ENCODE measurements around the gene HSD3B7. TPM values are rescaled to one million over a fixed set of nuclear protein-coding genes. Genes with fewer than 3 reads are reported as not detected.

HSD3B7 gene
- polyA plus RNA-seq, 2 donors, result 6.6 to 12.1 TPM

DNA sequence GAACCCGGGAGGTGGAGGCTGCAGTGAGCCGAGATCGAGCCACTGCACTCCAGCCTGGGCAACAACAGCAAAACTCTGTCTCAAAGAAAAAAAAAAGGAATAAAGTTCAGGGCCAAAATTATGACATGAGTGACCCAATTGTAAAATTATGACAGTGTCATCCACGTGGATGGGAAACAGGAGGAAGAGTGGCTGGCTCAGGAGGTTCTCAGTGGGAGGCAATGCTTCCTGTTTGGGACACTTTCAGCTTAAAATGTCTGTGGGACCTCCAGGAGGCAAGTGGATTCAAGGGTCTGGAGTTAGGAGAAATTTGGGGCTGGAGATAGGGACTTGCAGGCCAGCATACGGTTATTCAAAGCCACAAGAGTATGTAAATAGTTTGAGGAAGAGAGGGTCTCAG lies 40.3 kb downstream of the HSD3B7 start:
- no peaks in the 10 kb centered on the region for H3K36me3 ChIP-seq (ENCODE audit: control insufficient read depth in 2 of 2, insufficient read depth in 2 of 2, low read length in 1 of 2)
- no peaks in the 10 kb centered on the region for H3K9me3 ChIP-seq (ENCODE audit: control insufficient read depth in 2 of 2, insufficient read depth in 1 of 2, low read depth in 1 of 2, low read length in 1 of 2)
- no peak overlapping the region for H3K27ac ChIP-seq (ENCODE audit: low read depth in 2 of 2, low read length in 1 of 2)
- WGBS, 2 donors, result 84 to 85% methylated on average over 5 of the region's 5 CpGs
- H3K4me1 ChIP-seq (ENCODE audit: control insufficient read depth in 2 of 2, insufficient read depth in 2 of 2, low read length in 1 of 2), result no peaks in the 10 kb centered on the region
- no peak overlapping the region for H3K4me3 ChIP-seq (ENCODE audit: low read depth in 1 of 2, low read length in 2 of 2)
- H3K27me3 ChIP-seq (ENCODE audit: control insufficient read depth in 1 of 2, insufficient read depth in 2 of 2, low read length in 2 of 2), result no peaks in the 10 kb centered on the region

DNA sequence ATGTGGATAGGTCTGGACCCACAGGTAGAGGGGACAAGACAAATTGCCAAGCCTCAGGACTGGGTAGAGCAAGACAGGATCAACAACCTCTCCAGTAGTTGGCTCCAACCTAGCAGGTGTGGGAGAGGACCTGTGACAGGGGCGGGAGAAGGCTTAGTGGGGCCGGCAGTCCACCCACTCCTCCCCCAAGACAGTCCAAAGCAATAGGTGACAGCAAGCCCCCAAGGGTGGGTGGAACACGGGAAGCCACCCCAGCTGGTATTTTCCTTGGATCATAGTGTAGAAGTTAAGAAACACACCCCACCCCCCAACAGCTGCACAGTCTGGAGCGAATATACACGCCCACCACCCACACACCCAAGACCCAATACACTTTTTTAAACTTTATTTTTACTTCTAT lies 44.3 kb downstream of the HSD3B7 start:
- 72 to 82% methylated on average over 5 of the region's 5 CpGs for WGBS, 2 donors

DNA sequence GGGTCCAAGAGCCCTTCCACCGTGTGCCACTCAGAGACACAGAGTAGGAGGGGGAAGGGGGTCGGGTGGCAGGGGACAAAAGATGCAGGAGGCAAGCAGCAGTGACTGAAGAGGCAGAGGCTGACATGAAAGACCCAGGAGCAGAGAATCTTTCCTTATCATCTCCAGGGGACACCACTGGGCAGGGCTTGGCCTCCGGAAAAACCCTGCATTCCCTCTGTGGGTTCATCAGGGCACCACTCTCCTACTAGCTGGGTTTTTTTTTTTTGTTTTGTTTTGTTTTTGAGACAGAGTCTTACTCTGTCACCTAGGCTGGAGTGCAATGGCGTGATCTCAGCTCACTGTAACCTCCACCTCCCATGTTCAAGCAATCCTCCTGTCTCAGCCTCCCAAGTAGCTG lies 46.3 kb downstream of the HSD3B7 start:
- no peaks in the 10 kb centered on the region for H3K36me3 ChIP-seq (ENCODE audit: control insufficient read depth in 2 of 2, insufficient read depth in 2 of 2, low read length in 1 of 2)
- WGBS, 2 donors, result 84% methylated on average over 4 of the region's 4 CpGs
- peaks cover 3 to 5% of the 10 kb centered on the region in 2 donors for H3K4me1 ChIP-seq (ENCODE audit: control insufficient read depth in 2 of 2, insufficient read depth in 2 of 2, low read length in 1 of 2)
- H3K4me3 ChIP-seq (ENCODE audit: low read depth in 1 of 2, low read length in 2 of 2), result no peak overlapping the region
- H3K27me3 ChIP-seq (ENCODE audit: control insufficient read depth in 1 of 2, insufficient read depth in 2 of 2, low read length in 2 of 2), result no peaks in the 10 kb centered on the region
- no peak overlapping the region for H3K27ac ChIP-seq (ENCODE audit: low read depth in 2 of 2, low read length in 1 of 2)
- H3K9me3 ChIP-seq (ENCODE audit: control insufficient read depth in 2 of 2, insufficient read depth in 1 of 2, low read depth in 1 of 2, low read length in 1 of 2), result no peaks in the 10 kb centered on the region

More for the DNA sequence above, 44.3 kb downstream of the HSD3B7 start:
- Histone ChIP-seq H3K36me3 (ENCODE audit: control insufficient read depth in 2 of 2, insufficient read depth in 2 of 2, low read length in 1 of 2) (no peaks in the 10 kb centered on the region), H3K27ac (ENCODE audit: low read depth in 2 of 2, low read length in 1 of 2) (no peak overlapping the region), H3K9me3 (ENCODE audit: control insufficient read depth in 2 of 2, insufficient read depth in 1 of 2, low read depth in 1 of 2, low read length in 1 of 2) (no peaks in the 10 kb centered on the region), H3K4me3 (ENCODE audit: low read depth in 1 of 2, low read length in 2 of 2) (no peak overlapping the region), H3K4me1 (ENCODE audit: control insufficient read depth in 2 of 2, insufficient read depth in 2 of 2, low read length in 1 of 2) (peaks cover 0 to 3% of the 10 kb centered on the region in 2 donors), H3K27me3 (ENCODE audit: control insufficient read depth in 1 of 2, insufficient read depth in 2 of 2, low read length in 2 of 2) (no peaks in the 10 kb centered on the region)

DNA sequence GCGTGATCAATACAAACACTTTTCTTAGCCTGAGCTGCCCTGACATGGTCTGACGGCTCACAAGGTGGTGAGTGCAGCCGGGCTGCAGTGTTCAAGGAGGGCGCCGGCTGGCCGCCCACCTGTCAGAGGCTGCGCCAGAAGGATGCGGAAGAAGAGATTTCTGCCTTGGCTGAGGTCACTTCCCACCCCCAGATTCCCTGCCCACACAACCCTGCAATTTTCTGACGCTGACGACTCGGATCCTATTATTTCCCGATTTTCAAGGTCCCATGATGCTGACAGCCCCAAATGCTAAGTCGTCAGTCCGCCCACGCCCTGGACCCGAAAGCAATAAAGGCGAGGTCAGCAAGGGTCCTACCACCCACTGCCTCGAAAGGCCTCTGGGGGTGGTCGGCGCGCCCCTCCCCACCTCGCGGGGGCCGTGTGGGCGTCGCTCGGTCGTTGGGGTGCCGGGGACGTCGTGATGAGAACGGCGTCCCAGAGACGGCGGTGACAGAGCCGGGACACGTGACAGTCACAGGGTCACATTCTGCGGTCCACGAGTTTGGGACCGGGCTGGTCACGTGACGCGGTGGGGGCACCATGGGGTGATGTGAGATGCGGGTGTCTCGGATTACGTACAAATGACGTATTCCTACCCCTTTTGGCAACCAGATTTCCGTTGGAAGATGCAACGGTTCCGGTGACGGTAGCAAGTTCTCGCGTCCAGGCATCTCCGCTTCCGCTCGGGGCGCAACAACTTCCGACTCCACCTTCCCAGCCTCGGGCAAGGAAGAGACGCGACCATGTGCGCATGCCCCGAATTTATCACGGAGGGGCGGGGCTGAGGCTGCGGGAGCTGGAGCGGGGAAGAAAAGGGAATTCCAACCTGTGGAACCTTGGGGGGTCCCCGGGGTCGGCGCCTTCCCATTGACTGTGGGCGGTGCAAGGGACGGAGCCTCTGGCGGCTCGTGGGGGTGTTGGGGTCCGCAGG lies 48.0 kb downstream of the HSD3B7 start, which contains the start of gene STX4:
TSS of gene STX4 (plus strand) at position 823 of the 973 bp plus-strand sequence. CDS start 248 bp downstream, outside the sequence.
- Histone ChIP-seq H3K4me3 (ENCODE audit: low read depth in 1 of 2, low read length in 2 of 2) (peak within 1 kb of the TSS; percentile 92 to 97), H3K9me3 (ENCODE audit: control insufficient read depth in 2 of 2, insufficient read depth in 1 of 2, low read depth in 1 of 2, low read length in 1 of 2) (no peaks in the 10 kb centered on the region), H3K27ac (ENCODE audit: low read depth in 2 of 2, low read length in 1 of 2) (peak within 1 kb of the TSS; percentile 87 to 89), H3K36me3 (ENCODE audit: control insufficient read depth in 2 of 2, insufficient read depth in 2 of 2, low read length in 1 of 2) (peaks cover 4% of the 10 kb centered on the region in 2 donors), H3K27me3 (ENCODE audit: control insufficient read depth in 1 of 2, insufficient read depth in 2 of 2, low read length in 2 of 2) (no peaks in the 10 kb centered on the region), H3K4me1 (ENCODE audit: control insufficient read depth in 2 of 2, insufficient read depth in 2 of 2, low read length in 1 of 2) (peaks cover 3 to 5% of the 10 kb centered on the region in 2 donors)
- 0 to 1% methylated on average over 75 of the region's 75 CpGs for WGBS, 2 donors

DNA sequence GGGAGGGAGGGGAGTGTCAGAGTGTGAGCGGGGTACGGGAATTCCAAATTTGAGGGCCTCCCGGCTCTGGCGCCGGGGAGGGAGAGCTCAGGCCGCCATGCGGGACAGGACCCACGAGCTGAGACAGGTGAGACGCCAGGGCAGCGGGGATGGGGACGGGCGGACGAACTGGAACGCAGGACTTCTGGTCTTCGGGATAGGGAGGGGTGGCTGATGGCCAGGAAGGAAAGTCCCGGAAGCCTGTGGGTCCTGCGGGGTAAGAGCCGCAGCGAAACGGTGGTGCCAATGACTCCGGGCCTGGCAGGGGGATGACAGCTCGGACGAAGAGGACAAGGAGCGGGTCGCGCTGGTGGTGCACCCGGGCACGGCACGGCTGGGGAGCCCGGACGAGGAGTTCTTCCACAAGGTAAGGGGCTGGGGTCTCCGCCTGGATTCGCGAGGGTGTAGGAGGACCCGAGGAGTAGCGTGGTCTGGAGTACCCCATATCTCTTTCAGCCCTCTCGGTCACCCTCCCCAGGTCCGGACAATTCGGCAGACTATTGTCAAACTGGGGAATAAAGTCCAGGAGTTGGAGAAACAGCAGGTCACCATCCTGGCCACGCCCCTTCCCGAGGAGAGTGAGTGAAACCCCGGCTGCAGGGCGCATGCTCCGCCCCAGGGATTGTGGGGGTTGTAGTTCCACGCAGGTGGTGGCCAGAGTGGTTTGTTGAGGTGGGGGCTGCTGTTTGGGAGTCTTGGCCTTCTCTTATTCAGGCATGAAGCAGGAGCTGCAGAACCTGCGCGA lies 48.9 kb downstream of the HSD3B7 start:
- 0 to 1% methylated on average over 47 of the region's 47 CpGs for WGBS, 2 donors
- peak overlapping the region; percentile 87 to 89 for H3K27ac ChIP-seq (ENCODE audit: low read depth in 2 of 2, low read length in 1 of 2)
- peaks cover 3 to 5% of the 10 kb centered on the region in 2 donors for H3K4me1 ChIP-seq (ENCODE audit: control insufficient read depth in 2 of 2, insufficient read depth in 2 of 2, low read length in 1 of 2)
- H3K36me3 ChIP-seq (ENCODE audit: control insufficient read depth in 2 of 2, insufficient read depth in 2 of 2, low read length in 1 of 2), result peaks cover 5 to 13% of the 10 kb centered on the region in 2 donors
- no peaks in the 10 kb centered on the region for H3K27me3 ChIP-seq (ENCODE audit: control insufficient read depth in 1 of 2, insufficient read depth in 2 of 2, low read length in 2 of 2)
- peak overlapping the region; percentile 92 to 97 for H3K4me3 ChIP-seq (ENCODE audit: low read depth in 1 of 2, low read length in 2 of 2)
- no peaks in the 10 kb centered on the region for H3K9me3 ChIP-seq (ENCODE audit: control insufficient read depth in 2 of 2, insufficient read depth in 1 of 2, low read depth in 1 of 2, low read length in 1 of 2)

DNA sequence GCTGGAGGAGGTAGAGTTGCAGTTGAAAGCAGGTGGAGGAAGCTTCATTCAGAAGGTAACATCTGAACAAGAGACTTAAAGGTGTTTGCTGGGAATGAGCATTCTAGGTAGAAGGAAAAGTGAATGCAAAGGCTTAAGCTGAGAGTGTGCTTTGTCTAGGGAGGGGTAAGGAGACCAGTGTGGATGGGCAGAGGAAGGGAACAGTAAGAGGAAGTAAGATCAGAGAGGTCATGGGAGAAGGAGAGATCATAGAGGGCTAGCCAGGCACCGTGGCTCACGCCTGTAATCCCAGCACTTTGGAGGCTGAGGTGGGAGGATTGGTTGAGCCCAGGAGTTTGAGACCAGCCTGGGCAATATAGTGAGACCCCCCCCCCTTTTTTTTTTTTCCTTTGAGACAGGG lies 51.7 kb downstream of the HSD3B7 start:
- Histone ChIP-seq H3K27ac (ENCODE audit: low read depth in 2 of 2, low read length in 1 of 2) (no peak overlapping the region), H3K4me3 (ENCODE audit: low read depth in 1 of 2, low read length in 2 of 2) (no peak overlapping the region), H3K9me3 (ENCODE audit: control insufficient read depth in 2 of 2, insufficient read depth in 1 of 2, low read depth in 1 of 2, low read length in 1 of 2) (no peaks in the 10 kb centered on the region), H3K36me3 (ENCODE audit: control insufficient read depth in 2 of 2, insufficient read depth in 2 of 2, low read length in 1 of 2) (peaks cover 19 to 30% of the 10 kb centered on the region in 2 donors), H3K27me3 (ENCODE audit: control insufficient read depth in 1 of 2, insufficient read depth in 2 of 2, low read length in 2 of 2) (no peaks in the 10 kb centered on the region), H3K4me1 (ENCODE audit: control insufficient read depth in 2 of 2, insufficient read depth in 2 of 2, low read length in 1 of 2) (peaks cover 3 to 5% of the 10 kb centered on the region in 2 donors)
- WGBS, 2 donors, result 67 to 69% methylated on average over 2 of the region's 2 CpGs

Other genes starting within 250 kb of the HSD3B7 start
- gene PHKG2, start 236.8 kb upstream of the HSD3B7 start, polyA plus RNA-seq, result 10 to 100 TPM; 23.2 to 34.8 TPM
- 1 to 10 TPM; 3.5 to 6.2 TPM for gene CFAP119, start 223.1 kb upstream of the HSD3B7 start, polyA plus RNA-seq
- gene RNF40, start 222.9 kb upstream of the HSD3B7 start, polyA plus RNA-seq, result 10 to 100 TPM; 39.9 to 64.1 TPM
- gene ZNF629, start 198.0 kb upstream of the HSD3B7 start, polyA plus RNA-seq, result 1 to 10 TPM; 3.4 to 4.9 TPM
- gene BCL7C, start 91.1 kb upstream of the HSD3B7 start, polyA plus RNA-seq, result 10 to 100 TPM; 21.8 to 33.9 TPM
- gene CTF1, start 88.6 kb upstream of the HSD3B7 start, polyA plus RNA-seq, result 1 to 10 TPM; 2.2 to 3.3 TPM
- 10 to 100 TPM; 10.7 to 35.6 TPM for gene FBXL19, start 61.6 kb upstream of the HSD3B7 start, polyA plus RNA-seq
- gene ORAI3, start 36.1 kb upstream of the HSD3B7 start, polyA plus RNA-seq, result 10 to 100 TPM in 1 of 2 donors, 1 to 10 TPM in 1; 8.5 to 11.6 TPM
- gene SETD1A, start 27.5 kb upstream of the HSD3B7 start, polyA plus RNA-seq, result 1 to 10 TPM; 6.8 to 9.6 TPM
- 1 to 10 TPM in 1 of 2 donors, under 1 TPM in 1; 0.29 to 1.6 TPM for gene STX1B, start 25.4 kb downstream of the HSD3B7 start, polyA plus RNA-seq
- 10 to 100 TPM; 49.7 to 54.1 TPM for gene STX4, start 48.4 kb downstream of the HSD3B7 start, polyA plus RNA-seq
- gene ZNF668, start 89.0 kb downstream of the HSD3B7 start, polyA plus RNA-seq, result 1 to 10 TPM; 5.8 to 6.6 TPM
- gene ZNF646, start 89.2 kb downstream of the HSD3B7 start, polyA plus RNA-seq, result 1 to 10 TPM; 3.4 to 8.1 TPM
- gene PRSS53, start 103.7 kb downstream of the HSD3B7 start, polyA plus RNA-seq, result 1 to 10 TPM in 1 of 2 donors, under 1 TPM in 1; 1.00 to 2.9 TPM
- gene VKORC1, start 109.6 kb downstream of the HSD3B7 start, polyA plus RNA-seq, result 10 to 100 TPM; 18.5 to 39.2 TPM
- 10 to 100 TPM; 13.0 to 23.1 TPM for gene BCKDK, start 123.2 kb downstream of the HSD3B7 start, polyA plus RNA-seq
- gene KAT8, start 132.5 kb downstream of the HSD3B7 start, polyA plus RNA-seq, result 10 to 100 TPM; 28.3 to 33.6 TPM
- gene PRSS8, start 150.5 kb downstream of the HSD3B7 start, polyA plus RNA-seq, result 100 to 1,000 TPM in 1 of 2 donors, 10 to 100 TPM in 1; 64.3 to 201 TPM
- gene PRSS36, start 164.9 kb downstream of the HSD3B7 start, polyA plus RNA-seq, result 1 to 10 TPM; 1.7 to 2.4 TPM
- 100 to 1,000 TPM; 134 to 170 TPM for gene FUS, start 194.9 kb downstream of the HSD3B7 start, polyA plus RNA-seq
- 10 to 100 TPM; 51.7 to 79.2 TPM for gene PYCARD, start 217.6 kb downstream of the HSD3B7 start, polyA plus RNA-seq
- gene TRIM72, start 228.9 kb downstream of the HSD3B7 start, polyA plus RNA-seq, result under 1 TPM; 0.02 to 0.04 TPM
- not detected for gene PYDC1, start 231.9 kb downstream of the HSD3B7 start, polyA plus RNA-seq